CD4-positive, alpha-beta T cell treated with Interleukin-17A for 1 hour (primary cell): Measurements from ENCODE around the gene TOPORS.
A peak's percentile ranks its signal among the peaks of the same experiment; 100 is the strongest.
"Not testable (repeated sequence)": the region's sequence is repeated elsewhere in the genome, so short reads cannot be mapped to it uniquely, and the experiment has no call there.

Source experiments
- DNase-seq: peaks from one replicate; pipeline ENCODE4 v3.0.0-alpha.2; 2020

The TOPORS gene

GRCh38 chr9:32565967-32566366 lies 13.6 kb upstream of the TOPORS start:
- no peak for DNase-seq

DNA sequence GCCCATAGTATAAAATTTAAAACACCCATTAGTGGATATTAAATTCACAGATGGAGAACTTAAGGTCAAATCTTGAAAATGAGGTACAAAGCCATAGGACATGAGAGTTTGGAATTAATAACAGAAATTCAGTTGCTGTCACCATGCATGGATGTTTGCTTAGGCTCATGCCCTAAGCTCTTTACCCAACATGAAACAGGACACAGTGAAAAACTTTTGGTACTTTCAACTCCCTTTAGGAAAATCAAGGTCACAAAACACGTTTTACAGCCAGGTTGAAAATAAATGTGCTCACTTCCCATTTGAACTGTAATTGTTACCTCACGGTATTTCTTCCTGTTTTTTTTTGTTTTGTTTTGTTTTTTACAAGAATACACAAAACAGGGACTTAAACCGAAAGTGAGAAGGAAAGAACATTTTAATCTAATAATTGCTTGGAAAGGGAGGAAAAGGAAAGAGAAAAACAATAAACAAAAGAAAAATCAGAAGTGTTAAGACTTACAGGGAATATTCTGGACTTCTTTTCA lies 6.1 kb upstream of the TOPORS start:
- DNase-seq, result no peak

DNA sequence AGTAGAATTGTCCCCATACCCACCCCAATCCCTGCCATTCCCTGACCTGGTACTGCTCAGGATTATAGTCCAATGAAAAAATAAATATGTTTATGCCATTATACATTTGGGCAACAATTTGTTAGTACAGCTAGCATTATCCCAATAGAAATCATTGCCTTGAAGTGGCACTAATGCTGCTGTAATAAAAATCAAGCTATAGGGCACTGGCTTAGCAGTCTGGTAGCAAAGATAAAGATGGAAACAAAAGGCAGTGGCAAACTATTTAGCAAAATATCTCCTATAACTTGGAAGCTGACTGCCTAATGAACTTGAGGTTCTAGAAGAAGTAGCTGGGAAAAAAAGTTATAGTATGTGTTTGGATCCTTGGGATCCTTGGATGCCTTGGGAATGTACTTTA lies 2.2 kb upstream of the TOPORS start:
- no peak for DNase-seq

DNA sequence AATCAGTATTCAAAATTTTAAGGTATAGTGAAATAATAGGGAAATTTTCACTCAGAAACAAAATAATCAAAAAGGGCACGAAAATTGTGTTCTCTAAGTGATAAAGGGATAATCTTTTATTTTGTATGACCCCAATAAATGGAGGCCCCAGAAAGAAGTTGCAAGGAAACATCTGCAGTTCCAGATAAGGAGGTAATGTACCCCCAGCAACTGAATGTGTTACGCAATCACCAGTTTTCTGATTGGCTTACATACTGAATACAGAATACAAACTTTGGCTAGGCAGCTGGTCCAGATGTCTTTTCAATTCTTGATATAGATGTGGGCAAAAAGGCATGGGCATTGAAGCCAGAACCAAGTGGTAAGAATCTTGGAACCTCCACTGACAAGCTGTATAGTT lies 1.7 kb upstream of the TOPORS start:
- no peak for DNase-seq

DNA sequence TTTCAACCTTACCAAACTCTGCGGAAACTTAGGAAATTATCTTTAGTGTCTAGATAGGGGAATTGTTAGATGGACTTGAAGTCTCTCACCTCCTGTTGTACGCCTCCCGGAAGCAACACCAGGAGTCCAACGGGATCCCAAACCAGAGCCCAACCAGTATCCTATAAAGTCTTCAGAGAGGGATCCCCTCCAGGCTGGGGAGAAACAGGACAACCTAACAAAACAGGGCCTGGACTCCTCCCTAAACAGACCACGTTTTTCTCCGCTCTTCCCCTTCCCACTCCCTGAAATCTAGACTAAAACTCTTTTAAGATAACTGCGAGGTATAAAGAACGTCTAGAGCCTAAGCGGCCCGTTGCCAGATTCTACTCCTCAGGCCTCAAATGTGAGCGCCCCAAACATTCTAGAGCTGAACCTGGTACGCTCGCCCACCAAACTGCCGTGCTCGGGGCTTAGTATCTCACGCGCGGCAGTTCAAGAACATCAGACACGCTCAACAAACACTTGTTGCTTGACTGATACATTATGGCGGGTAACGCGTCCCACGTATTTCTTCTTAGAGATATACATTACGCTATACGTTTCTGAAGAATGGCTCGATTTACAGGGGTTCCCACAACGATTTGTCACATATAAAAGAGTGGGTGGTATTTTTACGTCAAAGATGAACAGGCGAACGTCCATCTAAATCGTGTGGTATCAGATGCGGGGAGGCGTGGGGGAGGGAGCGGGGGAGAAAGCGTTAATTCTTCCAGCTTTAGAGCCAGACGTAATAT lies 922 bp downstream of the TOPORS start:
- peak; percentile 64 for DNase-seq

- DNase-seq, result peak; percentile 98
These were observed 1.7 kb downstream of the TOPORS start for GRCh38 chr9:32550562-32551275.

- no peak for DNase-seq
These were observed 2.2 kb downstream of the TOPORS start for GRCh38 chr9:32550150-32550561.

DNA sequence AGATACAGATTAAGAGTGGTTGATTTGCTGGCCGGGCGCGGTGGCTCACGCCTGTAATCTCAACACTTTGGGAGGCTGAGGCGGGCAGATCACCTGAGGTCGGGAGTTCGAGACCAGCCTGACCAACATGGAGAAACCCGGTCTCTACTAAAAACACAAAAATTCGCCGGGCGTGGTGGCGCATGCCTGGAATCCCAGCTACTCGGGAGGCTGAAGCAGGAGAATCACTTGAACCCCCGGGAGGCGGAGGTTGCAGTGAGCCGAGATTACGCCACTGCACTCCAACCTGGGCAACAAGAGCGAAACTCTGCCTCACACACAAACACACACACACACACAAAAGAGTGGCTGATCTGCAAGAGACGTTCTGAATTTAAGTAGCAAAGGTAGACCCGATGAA lies 4.2 kb downstream of the TOPORS start:
- DNase-seq, result not testable (repeated sequence)

GRCh38 chr9:32545884-32546283 lies 6.5 kb downstream of the TOPORS start:
- DNase-seq, result no peak

GRCh38 chr9:32543047-32543446 lies 9.3 kb downstream of the TOPORS start:
- DNase-seq, result no peak

- DNase-seq, result no peak
These were observed 18.6 kb downstream of the TOPORS start for GRCh38 chr9:32533816-32534215.

- no peak for DNase-seq
These were observed 19.1 kb downstream of the TOPORS start for GRCh38 chr9:32533336-32533735.

DNA sequence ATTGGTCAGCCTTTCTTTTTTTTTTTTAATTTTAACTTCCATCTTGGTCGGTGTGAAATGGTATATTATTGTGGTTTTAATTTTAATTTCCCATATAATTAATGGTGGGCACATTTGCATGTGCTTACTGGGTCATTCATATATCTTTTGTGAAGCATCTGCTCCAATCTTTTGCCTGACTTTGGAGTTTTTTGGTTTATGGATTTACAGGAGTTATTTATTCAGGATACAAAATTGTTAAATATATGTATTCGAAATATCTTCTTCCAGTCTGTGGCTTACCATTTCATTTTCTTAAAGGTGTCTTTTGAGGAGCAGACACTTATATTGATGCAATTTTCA lies 25.7 kb downstream of the TOPORS start:
- DNase-seq, result no peak

- DNase-seq, result peak; percentile 92
These were observed 26.2 kb downstream of the TOPORS start, which contains the start of gene RIGI for GRCh38 chr9:32526041-32526706. TSS of gene RIGI (minus strand) at chr9:32526196. CDS start at chr9:32526166, 30 bp downstream.

DNA sequence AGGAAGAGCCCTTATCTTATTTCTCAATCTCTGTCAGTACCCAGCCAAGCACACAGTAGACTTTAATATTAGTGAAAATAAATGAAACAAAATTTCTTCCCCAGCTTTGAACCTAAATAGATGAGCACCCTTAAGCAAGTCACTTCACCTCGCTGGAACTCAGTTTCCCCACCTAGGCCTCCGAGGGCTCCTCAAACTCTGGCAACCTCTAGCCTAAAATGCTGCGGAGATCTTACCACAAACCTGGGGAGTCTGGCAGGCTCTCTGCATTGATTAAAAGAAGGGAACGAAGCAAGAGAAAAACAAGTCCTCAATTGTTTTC lies 26.7 kb downstream of the TOPORS start:
- DNase-seq, result no peak

DNA sequence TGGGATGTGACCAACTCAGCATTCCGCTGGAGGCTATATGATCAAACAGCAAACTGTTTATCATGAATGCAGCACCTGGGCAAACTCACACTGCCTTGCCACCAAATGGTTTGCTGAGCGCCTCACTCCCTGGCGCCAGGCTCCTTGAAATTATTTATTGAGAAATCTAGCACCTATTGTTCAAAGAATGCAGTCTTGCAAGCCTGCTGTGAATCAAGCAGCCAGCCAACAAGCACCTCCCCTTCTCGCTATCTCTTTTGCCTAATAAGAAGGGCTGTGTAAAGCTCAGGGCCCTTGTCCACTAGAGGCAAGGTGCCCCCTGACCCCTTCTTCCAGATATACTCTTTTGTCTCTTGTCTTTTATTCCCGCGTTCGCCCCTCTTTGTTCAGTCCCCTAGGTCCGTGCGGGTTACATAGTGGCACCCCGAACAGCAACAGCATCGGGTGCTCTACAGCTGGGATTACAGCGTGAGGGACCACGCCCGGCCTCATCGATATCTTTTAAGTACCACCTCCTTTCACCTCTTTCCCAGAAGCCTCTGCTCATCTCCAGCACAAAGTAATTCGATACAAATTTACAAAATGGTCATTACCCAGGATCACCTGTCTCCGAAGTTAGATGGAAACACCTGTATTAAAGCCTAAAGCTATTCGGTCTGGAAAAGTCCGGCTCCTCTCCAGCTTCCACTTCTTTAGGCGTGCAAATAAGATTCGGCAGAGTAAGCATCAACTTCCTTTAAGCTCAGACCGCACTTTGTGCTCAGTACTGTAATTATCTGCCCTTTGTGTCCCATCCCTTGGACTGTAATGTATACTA lies 27.3 kb downstream of the TOPORS start:
- peak; percentile 36 for DNase-seq

GRCh38 chr9:32524558-32524891 lies 27.9 kb downstream of the TOPORS start:
- not testable (repeated sequence) for DNase-seq

DNA sequence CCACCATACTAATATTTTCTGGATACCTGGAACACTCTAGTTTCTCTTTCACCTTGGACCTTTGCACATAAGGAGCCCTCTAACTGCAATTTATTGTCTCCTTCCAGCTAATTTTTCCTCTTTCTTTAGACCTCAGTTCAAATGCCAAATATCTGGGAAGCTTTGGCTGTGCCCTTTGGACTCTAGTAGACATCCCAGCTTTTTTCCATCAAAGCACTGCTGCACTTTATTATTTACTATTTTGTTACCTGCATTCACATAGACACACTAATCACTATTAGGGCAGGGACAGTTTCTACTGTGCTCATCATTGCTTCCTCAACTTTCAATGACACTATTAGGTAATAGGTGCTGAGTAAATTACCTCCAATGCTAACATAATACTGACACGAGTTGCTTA lies 28.5 kb downstream of the TOPORS start:
- DNase-seq, result no peak

DNA sequence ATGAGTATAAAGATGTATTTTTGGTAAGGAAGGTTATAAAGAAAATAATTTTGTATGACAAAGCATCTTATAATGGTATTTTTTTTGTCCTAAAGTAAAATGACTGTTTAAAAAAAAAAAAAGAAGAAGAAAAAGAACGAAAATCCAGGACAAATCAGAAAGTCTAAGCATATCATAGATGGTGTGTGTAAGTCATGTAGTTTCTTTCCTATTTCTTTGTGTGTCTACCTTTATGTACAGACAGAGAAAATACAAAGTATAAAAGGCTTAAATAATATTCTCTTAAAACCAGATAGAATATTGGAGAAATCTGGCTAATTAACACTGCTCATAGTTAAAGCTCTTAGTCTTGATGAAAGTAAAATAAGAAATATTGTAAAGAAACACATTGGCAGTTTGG lies 34.1 kb downstream of the TOPORS start:
- DNase-seq, result no peak

DNA sequence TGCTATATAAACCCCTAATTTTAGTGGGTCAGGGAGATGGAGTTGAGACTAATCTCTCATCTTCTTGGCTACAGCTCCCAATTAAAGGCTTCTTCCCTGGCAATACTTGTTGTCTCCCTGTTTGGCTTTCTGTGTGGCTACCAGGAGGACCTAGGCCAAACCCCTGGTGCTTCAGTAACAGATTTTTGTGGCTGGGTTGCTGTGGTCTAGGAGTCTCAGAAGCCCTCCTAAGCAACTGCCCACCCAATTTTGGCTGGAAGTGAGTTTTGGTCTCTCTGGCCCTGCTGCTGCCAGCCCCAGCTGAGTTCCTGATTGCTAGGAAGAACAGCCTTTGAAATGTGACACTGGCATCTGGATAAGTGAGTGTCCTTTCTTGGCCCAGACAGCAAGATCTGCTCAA lies 36.1 kb downstream of the TOPORS start:
- DNase-seq, result no peak

GRCh38 chr9:32508728-32509127 lies 43.7 kb downstream of the TOPORS start:
- DNase-seq, result no peak

- no peak for DNase-seq
These were observed 49.4 kb downstream of the TOPORS start for GRCh38 chr9:32503008-32503407.

GRCh38 chr9:32502464-32502863 lies 49.9 kb downstream of the TOPORS start:
- DNase-seq, result no peak
